HepG2 (cell line): Measurements from ENCODE around the gene CXCR5. TPM values are rescaled to one million over a fixed set of nuclear protein-coding genes. Genes with fewer than 3 reads are reported as not detected.
A peak's percentile ranks its signal among the peaks of the same experiment; 100 is the strongest.

Experiments used
- CAMTA2 ChIP-seq: sonication (generic); formaldehyde crosslinking; IDR thresholded peaks from 2 replicates; pipeline ENCODE4 v1.4.0; 2020; ENCODE audit warnings: mild to moderate bottlenecking, missing genetic modification reagents, borderline replicate concordance
- DR1 ChIP-seq: sonication (generic); formaldehyde crosslinking; IDR thresholded peaks from 2 replicates; pipeline ENCODE4 v1.8.0; 2021; ENCODE audit warnings: mild to moderate bottlenecking, missing genetic modification reagents, inconsistent platforms
- HCFC1 ChIP-seq: fragments of 150-350 bp; IDR thresholded peaks from 2 replicates; pipeline ENCODE4 v1.6.1; 2014; ENCODE audit warnings: low read depth, low read length
- HOXA3 ChIP-seq: sonication (generic); formaldehyde crosslinking; IDR thresholded peaks from 2 replicates; pipeline ENCODE4 v1.5.0; 2020; ENCODE audit warnings: missing genetic modification reagents
- SAFB2 ChIP-seq: sonication (generic); formaldehyde crosslinking; IDR thresholded peaks from 2 replicates; pipeline ENCODE4 v1.5.1; 2020; ENCODE audit warnings: missing genetic modification reagents, low read depth, mild to moderate bottlenecking, borderline replicate concordance
- SALL1 ChIP-seq: sonication (generic); formaldehyde crosslinking; IDR thresholded peaks from 2 replicates; pipeline ENCODE4 v1.8.0; 2022; ENCODE audit warnings: mild to moderate bottlenecking, missing genetic modification reagents
- SIN3A ChIP-seq: IDR thresholded peaks from 2 replicates; pipeline ENCODE4 v1.6.1; 2011; ENCODE audit warnings: low read depth, mild to moderate bottlenecking, control low read depth, low read length, borderline replicate concordance
- U2AF2 ChIP-seq: fragments of 200-400 bp; formaldehyde crosslinking; IDR thresholded peaks from 2 replicates; pipeline ENCODE4 v1.6.1; 2017; ENCODE audit warnings: low read depth, mild to moderate bottlenecking, low read length
- ZBTB3 ChIP-seq: sonication (generic); formaldehyde crosslinking; IDR thresholded peaks from 2 replicates; pipeline ENCODE4 v1.4.0; 2020; ENCODE audit warnings: low read depth, mild to moderate bottlenecking, moderate library complexity, missing genetic modification reagents, borderline replicate concordance
- ZFY ChIP-seq: sonication (generic); formaldehyde crosslinking; IDR thresholded peaks from 2 replicates; pipeline ENCODE4 v1.4.0; 2020; ENCODE audit warnings: missing genetic modification reagents
- ZNF160 ChIP-seq: sonication (generic); formaldehyde crosslinking; IDR thresholded peaks from 2 replicates; pipeline ENCODE4 v1.8.0; 2022; ENCODE audit warnings: mild to moderate bottlenecking, inconsistent platforms, missing genetic modification reagents
- ZNF234 ChIP-seq: sonication (generic); formaldehyde crosslinking; conservative IDR thresholded peaks from 2 replicates; pipeline ENCODE4 v1.5.1; 2020; ENCODE audit warnings: mild to moderate bottlenecking, missing genetic modification reagents
- ZNF253 ChIP-seq: sonication (generic); formaldehyde crosslinking; IDR thresholded peaks from 2 replicates; pipeline ENCODE4 v1.8.0; 2022; ENCODE audit warnings: mild to moderate bottlenecking, missing genetic modification reagents, borderline replicate concordance
- ZNF7 ChIP-seq: IDR thresholded peaks from 2 replicates; pipeline ENCODE4 v1.6.1; 2016; ENCODE audit warnings: missing biosample characterization, missing genetic modification reagents
- ZSCAN25 ChIP-seq: sonication (generic); formaldehyde crosslinking; IDR thresholded peaks from 2 replicates; pipeline ENCODE4 v1.8.0; 2022; ENCODE audit warnings: mild to moderate bottlenecking, missing genetic modification reagents
- ZSCAN29 ChIP-seq: sonication (generic); formaldehyde crosslinking; conservative IDR thresholded peaks from 2 replicates; pipeline ENCODE4 v1.4.0; 2020; ENCODE audit warnings: mild to moderate bottlenecking, missing genetic modification reagents
- polyA plus RNA-seq, 8 experiments: library from polyadenylated mRNA; depleted of rRNA in 3 of 8; stranded (reverse) in 7 of 8; unstranded in 1 of 8; fragments of >200 nt; fragmentation: Illumina TruSeq in 4 of 8; extraction: Trizol in 4 of 8; gene quantifications; 2 replicates each; pipeline versions ENCODE4 v1.2.1 to v1.2.3, GENCODE V29; 2011 to 2016; ENCODE audit warnings: low read depth in 4 of 8, missing spikeins in 1 of 8, mixed read lengths in 1 of 8; ENCODE audit not compliant: insufficient read depth in 1 of 8
- total RNA-seq, 5 experiments: library from RNA; depleted of rRNA; stranded (reverse); fragments of >200 nt; fragmentation: Illumina TruSeq; extraction: Trizol; gene quantifications; 2 replicates each; pipeline ENCODE4 v1.2.3, GENCODE V29; 2016; ENCODE audit warnings: low read depth in 1 of 5
- TF ChIP-seq, protein P1 (sequence below): sonication (generic); formaldehyde crosslinking; IDR thresholded peaks from 2 replicates; pipeline ENCODE4 v1.4.0; 2020; ENCODE audit warnings: missing genetic modification reagents
- TF ChIP-seq, protein P2 (sequence below): sonication (generic); formaldehyde crosslinking; IDR thresholded peaks from 2 replicates; pipeline ENCODE4 v1.5.1; 2020; ENCODE audit warnings: mild to moderate bottlenecking, missing genetic modification reagents, moderate library complexity
- TF ChIP-seq, protein P3 (sequence below): sonication (generic); formaldehyde crosslinking; IDR thresholded peaks from 2 replicates; pipeline ENCODE4 v1.5.1; 2020; ENCODE audit warnings: missing genetic modification reagents, mild to moderate bottlenecking, borderline replicate concordance

CXCR5 gene
- total and polyA plus RNA-seq, 2 of the 13 experiments (the other 11 are each of a cell fraction or from before 2014, with no cell fraction given), result not detected

DNA sequence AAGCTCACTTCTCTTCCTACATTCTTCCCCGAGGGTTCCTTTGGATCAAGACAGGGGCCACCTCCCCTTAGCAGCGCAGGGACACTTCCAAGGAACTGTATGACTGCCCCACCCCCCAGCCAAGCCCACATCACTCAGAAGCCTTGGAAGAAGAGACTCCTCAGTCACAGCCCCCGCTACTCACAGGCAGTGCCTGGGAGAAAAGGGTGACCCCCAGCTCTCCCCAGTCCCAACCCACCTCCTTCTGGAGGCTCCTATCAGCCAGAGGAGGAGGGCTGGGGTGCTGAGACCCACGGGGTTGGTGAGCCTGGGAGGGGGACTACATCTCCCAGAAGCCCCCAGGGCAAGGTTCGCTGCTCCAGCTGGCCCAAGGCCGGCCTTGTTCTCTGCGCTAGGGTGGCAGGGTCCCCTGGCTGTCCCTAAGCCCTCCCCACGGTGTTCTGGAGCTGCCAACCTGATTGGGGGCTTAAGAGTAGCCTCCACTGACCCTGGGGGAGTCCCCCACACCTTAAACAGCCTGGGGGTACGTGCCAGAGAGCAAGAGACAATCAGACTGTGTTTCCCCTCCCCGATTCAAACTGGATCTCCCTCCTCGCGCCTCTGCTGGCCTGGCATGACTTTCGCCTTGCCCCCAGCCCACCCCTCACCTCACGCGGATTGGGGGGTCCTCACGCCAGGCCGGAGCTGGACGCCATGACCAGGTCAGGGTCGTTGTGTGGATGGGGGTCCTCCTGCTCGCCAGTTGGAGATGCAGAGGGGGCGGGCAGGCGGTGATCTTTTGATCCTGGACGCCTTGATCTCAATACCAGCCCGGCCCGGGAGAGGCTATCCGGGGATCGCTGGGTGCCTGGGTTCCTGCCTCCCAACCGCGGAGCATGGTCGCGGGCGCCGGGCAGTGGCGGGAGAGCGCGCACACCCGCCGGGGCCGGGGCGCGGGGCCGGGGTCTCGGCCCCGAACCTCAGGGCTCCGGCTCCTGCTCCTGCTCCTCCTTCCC lies 41.2 kb downstream of the CXCR5 start (continued):
- TF ChIP-seq ZSCAN25 (CRISPR knock-in tag) (0 out of 2 replicates have a peak, but pooled peaks have one; percentile 32), ZSCAN29 (CRISPR knock-in tag) (0 out of 2 replicates have a peak, but pooled peaks have one; percentile 13), SAFB2 (CRISPR knock-in tag) (no peak), CAMTA2 (0 out of 2 replicates have a peak, but pooled peaks have one; percentile 45), ZNF160 (CRISPR knock-in tag) (peak; percentile 25; the same call in 1 of the 2 replicates), SALL1 (CRISPR knock-in tag) (peak; percentile 53), HCFC1 (peak; percentile 75), U2AF2 (no peak), DR1 (CRISPR knock-in tag) (0 out of 2 replicates have a peak, but pooled peaks have one; percentile 47), ZFY (peak; percentile 94), ZNF7 (no peak), ZNF234 (CRISPR knock-in tag) (peak; percentile 63; the same call in 1 of the 2 replicates), ZBTB3 (peak; percentile 52; the same call in 1 of the 2 replicates), HOXA3 (peak; percentile 24; the same call in 1 of the 2 replicates), ZNF253 (CRISPR knock-in tag) (no peak), SIN3A (peak; percentile 90; the same call in 1 of the 2 replicates)
- TF ChIP-seq, protein P1, sequence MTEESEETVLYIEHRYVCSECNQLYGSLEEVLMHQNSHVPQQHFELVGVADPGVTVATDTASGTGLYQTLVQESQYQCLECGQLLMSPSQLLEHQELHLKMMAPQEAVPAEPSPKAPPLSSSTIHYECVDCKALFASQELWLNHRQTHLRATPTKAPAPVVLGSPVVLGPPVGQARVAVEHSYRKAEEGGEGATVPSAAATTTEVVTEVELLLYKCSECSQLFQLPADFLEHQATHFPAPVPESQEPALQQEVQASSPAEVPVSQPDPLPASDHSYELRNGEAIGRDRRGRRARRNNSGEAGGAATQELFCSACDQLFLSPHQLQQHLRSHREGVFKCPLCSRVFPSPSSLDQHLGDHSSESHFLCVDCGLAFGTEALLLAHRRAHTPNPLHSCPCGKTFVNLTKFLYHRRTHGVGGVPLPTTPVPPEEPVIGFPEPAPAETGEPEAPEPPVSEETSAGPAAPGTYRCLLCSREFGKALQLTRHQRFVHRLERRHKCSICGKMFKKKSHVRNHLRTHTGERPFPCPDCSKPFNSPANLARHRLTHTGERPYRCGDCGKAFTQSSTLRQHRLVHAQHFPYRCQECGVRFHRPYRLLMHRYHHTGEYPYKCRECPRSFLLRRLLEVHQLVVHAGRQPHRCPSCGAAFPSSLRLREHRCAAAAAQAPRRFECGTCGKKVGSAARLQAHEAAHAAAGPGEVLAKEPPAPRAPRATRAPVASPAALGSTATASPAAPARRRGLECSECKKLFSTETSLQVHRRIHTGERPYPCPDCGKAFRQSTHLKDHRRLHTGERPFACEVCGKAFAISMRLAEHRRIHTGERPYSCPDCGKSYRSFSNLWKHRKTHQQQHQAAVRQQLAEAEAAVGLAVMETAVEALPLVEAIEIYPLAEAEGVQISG (CRISPR knock-in tag), result peak; percentile 55; the same call in 1 of the 2 replicates
- TF ChIP-seq, protein P2, sequence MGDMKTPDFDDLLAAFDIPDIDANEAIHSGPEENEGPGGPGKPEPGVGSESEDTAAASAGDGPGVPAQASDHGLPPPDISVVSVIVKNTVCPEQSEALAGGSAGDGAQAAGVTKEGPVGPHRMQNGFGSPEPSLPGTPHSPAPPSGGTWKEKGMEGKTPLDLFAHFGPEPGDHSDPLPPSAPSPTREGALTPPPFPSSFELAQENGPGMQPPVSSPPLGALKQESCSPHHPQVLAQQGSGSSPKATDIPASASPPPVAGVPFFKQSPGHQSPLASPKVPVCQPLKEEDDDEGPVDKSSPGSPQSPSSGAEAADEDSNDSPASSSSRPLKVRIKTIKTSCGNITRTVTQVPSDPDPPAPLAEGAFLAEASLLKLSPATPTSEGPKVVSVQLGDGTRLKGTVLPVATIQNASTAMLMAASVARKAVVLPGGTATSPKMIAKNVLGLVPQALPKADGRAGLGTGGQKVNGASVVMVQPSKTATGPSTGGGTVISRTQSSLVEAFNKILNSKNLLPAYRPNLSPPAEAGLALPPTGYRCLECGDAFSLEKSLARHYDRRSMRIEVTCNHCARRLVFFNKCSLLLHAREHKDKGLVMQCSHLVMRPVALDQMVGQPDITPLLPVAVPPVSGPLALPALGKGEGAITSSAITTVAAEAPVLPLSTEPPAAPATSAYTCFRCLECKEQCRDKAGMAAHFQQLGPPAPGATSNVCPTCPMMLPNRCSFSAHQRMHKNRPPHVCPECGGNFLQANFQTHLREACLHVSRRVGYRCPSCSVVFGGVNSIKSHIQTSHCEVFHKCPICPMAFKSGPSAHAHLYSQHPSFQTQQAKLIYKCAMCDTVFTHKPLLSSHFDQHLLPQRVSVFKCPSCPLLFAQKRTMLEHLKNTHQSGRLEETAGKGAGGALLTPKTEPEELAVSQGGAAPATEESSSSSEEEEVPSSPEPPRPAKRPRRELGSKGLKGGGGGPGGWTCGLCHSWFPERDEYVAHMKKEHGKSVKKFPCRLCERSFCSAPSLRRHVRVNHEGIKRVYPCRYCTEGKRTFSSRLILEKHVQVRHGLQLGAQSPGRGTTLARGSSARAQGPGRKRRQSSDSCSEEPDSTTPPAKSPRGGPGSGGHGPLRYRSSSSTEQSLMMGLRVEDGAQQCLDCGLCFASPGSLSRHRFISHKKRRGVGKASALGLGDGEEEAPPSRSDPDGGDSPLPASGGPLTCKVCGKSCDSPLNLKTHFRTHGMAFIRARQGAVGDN, result peak; percentile 61
- TF ChIP-seq, protein P3, sequence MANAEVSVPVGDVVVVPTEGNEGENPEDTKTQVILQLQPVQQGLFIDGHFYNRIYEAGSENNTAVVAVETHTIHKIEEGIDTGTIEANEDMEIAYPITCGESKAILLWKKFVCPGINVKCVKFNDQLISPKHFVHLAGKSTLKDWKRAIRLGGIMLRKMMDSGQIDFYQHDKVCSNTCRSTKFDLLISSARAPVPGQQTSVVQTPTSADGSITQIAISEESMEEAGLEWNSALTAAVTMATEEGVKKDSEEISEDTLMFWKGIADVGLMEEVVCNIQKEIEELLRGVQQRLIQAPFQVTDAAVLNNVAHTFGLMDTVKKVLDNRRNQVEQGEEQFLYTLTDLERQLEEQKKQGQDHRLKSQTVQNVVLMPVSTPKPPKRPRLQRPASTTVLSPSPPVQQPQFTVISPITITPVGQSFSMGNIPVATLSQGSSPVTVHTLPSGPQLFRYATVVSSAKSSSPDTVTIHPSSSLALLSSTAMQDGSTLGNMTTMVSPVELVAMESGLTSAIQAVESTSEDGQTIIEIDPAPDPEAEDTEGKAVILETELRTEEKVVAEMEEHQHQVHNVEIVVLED (CRISPR knock-in tag), result 0 out of 2 replicates have a peak, but pooled peaks have one; percentile 41
